OCI-LY7 (cell line): ENCODE results near the gene CST7. TPM values are rescaled to one million over a fixed set of nuclear protein-coding genes. Genes with fewer than 3 reads are reported as not detected.

Experiments used
- BruUV-seq: library from RNA; stranded (reverse); fragments of 400-500 nt; replicated peaks from 2 replicates; lab custom pipeline; 2021; lab: Mats Ljungman, UMichigan
- CTCF ChIA-PET: fragments of 300-600 bp; sonication (Branson Sonifier 250); formaldehyde crosslinking; loops from one replicate; lab custom pipeline; 2022; ENCODE audit warnings: antibody characterized with exemption; ENCODE audit not compliant: unreplicated experiment; lab: Charles Lee
- POLR2A ChIA-PET: fragments of 300-600 bp; sonication (Branson Sonifier 250); formaldehyde crosslinking; loops from one replicate; lab custom pipeline; 2022; ENCODE audit warnings: antibody characterized with exemption; lab: Charles Lee
- DNase-seq: peaks from one replicate; pipeline ENCODE4 v3.0.0-alpha.2; 2015; ENCODE audit warnings: low spot score
- H2AFZ ChIP-seq: fragments of 200-600 bp; sonication (generic), shearing (Covaris generic); 2 replicates; pipeline ENCODE4 v1.6.1; 2014; ENCODE audit warnings: mild to moderate bottlenecking, antibody characterized with exemption, low read length, moderate library complexity
- H3K27ac ChIP-seq: fragments of 200-600 bp; sonication (generic); 2 replicates; pipeline ENCODE4 v1.5.1; 2014; ENCODE audit warnings: mixed run types, low read depth, mild to moderate bottlenecking, moderate library complexity, low read length, inconsistent platforms; ENCODE audit not compliant: poor library complexity, severe bottlenecking
- H3K36me3 ChIP-seq: fragments of 200-600 bp; sonication (generic); 2 replicates; pipeline ENCODE4 v1.6.1; 2014; ENCODE audit warnings: mild to moderate bottlenecking, antibody characterized with exemption, low read length, moderate library complexity, mixed read lengths; ENCODE audit not compliant: insufficient read depth
- H3K4me1 ChIP-seq: fragments of 200-600 bp; sonication (generic); 2 replicates; pipeline ENCODE4 v1.5.1; 2014; ENCODE audit warnings: mild to moderate bottlenecking, low read length; ENCODE audit not compliant: insufficient read depth, poor library complexity, severe bottlenecking
- H3K4me2 ChIP-seq: fragments of 200-600 bp; sonication (generic); 2 replicates; pipeline ENCODE4 v1.6.1; 2014; ENCODE audit warnings: mild to moderate bottlenecking, low read length
- H3K4me3 ChIP-seq: fragments of 200-600 bp; sonication (generic); 2 replicates; pipeline ENCODE4 v1.5.1; 2014; ENCODE audit warnings: mild to moderate bottlenecking, low read depth, low read length; ENCODE audit not compliant: poor library complexity, severe bottlenecking
- H3K79me2 ChIP-seq: fragments of 200-600 bp; sonication (generic); 2 replicates; pipeline ENCODE4 v1.6.1; 2016; ENCODE audit warnings: low read depth, mild to moderate bottlenecking, low read length, moderate library complexity, mixed read lengths; ENCODE audit not compliant: insufficient read depth
- H3K9me2 ChIP-seq: fragments of 200-600 bp; sonication (generic); 2 replicates; pipeline ENCODE4 v1.6.1; 2016; ENCODE audit warnings: mild to moderate bottlenecking, low read length, mixed read lengths; ENCODE audit not compliant: insufficient read depth
- H3K9me3 ChIP-seq: fragments of 200-600 bp; sonication (generic); 2 replicates; pipeline ENCODE4 v1.6.1; 2014; ENCODE audit warnings: mild to moderate bottlenecking, mixed run types, low read length, mixed read lengths
- H4K20me1 ChIP-seq: fragments of 200-600 bp; sonication (generic); 2 replicates; pipeline ENCODE4 v1.6.1; 2014; ENCODE audit warnings: mild to moderate bottlenecking, antibody characterized with exemption, low read length, moderate library complexity, mixed read lengths; ENCODE audit not compliant: insufficient read depth
- CTCF ChIP-seq: fragments of 200-600 bp; sonication (generic); conservative IDR thresholded peaks from 2 replicates; pipeline ENCODE4 v1.5.1; 2014; ENCODE audit warnings: mild to moderate bottlenecking, antibody characterized with exemption, low read length, moderate library complexity, mixed read lengths
- EZH2phosphoT487 ChIP-seq: fragments of 200-600 bp; sonication (generic); IDR thresholded peaks from 2 replicates; pipeline ENCODE4 v1.6.1; 2018; ENCODE audit warnings: low read depth, borderline replicate concordance, mild to moderate bottlenecking, mixed run types, antibody characterized with exemption, low read length, moderate library complexity, mixed read lengths
- intact Hi-C: fragments of 100-400 bp; cut with micrococcal nuclease; formaldehyde crosslinking; loops from one replicate; pipeline ENCODE4 v1.10.0; 2022; ENCODE audit not compliant: unreplicated experiment
- total RNA-seq, 2 experiments: library from RNA; depleted of rRNA in 1 of 2; stranded (reverse); fragments of >200 nt in 1 of 2; shearing (Covaris generic) in 1 of 2; gene quantifications; 2 replicates each; pipeline ENCODE4 v1.2.3, GENCODE V29; 2014 to 2022

Gene CST7
- total RNA-seq, 2 experiments from 2014 or later: not detected

- Histone ChIP-seq H3K27ac (no peak overlapping the region), H3K9me3 (no peaks in the 10 kb centered on the region), H4K20me1 (no peaks in the 10 kb centered on the region), H3K36me3 (no peaks in the 10 kb centered on the region), H3K4me3 (no peak overlapping the region), H3K4me2 (no peak overlapping the region), H3K79me2 (no peaks in the 10 kb centered on the region), H3K9me2 (no peaks in the 10 kb centered on the region), H3K4me1 (no peaks in the 10 kb centered on the region), H2AFZ (no peak overlapping the region)
- TF ChIP-seq EZH2phosphoT487 (no peak), CTCF (no peak)
- CTCF ChIA-PET: no interaction called here
- POLR2A ChIA-PET: no interaction called here
- no peak for DNase-seq
- BruUV-seq: no TSS peak
- intact Hi-C loops: no loop called here
Measured at GRCh38 chr20:24935140-24935539, 13.9 kb upstream of the CST7 start.

- ChIA-PET CTCF (no interaction called here), POLR2A (no interaction called here)
- Histone ChIP-seq H3K27ac (no peak overlapping the region), H3K4me2 (no peak overlapping the region), H4K20me1 (no peaks in the 10 kb centered on the region), H3K9me3 (no peaks in the 10 kb centered on the region), H3K4me1 (no peaks in the 10 kb centered on the region), H3K9me2 (no peaks in the 10 kb centered on the region), H3K79me2 (no peaks in the 10 kb centered on the region), H2AFZ (no peak overlapping the region), H3K36me3 (no peaks in the 10 kb centered on the region), H3K4me3 (no peak overlapping the region)
- TF ChIP-seq EZH2phosphoT487 (no peak), CTCF (no peak)
- DNase-seq: no peak
- no TSS peak for BruUV-seq
- intact Hi-C loops: no loop called here
Measured at GRCh38 chr20:24935766-24936525, 13.1 kb upstream of the CST7 start.
